GM19468 (cell line): ENCODE results near the gene OR5V1.
"Not testable (repeated sequence)": the region's sequence is repeated elsewhere in the genome, so short reads cannot be mapped to it uniquely, and the experiment has no call there.

Source experiments
- ATAC-seq: cut with Tn5 transposase; IDR thresholded peaks from one replicate; pipeline ENCODE4 v1.9.1; 2021; ENCODE audit warnings: mild to moderate bottlenecking, moderate library complexity, moderate number of reproducible peaks; ENCODE audit not compliant: unreplicated experiment; ENCODE audit errors: extremely low read depth

OR5V1 gene

DNA sequence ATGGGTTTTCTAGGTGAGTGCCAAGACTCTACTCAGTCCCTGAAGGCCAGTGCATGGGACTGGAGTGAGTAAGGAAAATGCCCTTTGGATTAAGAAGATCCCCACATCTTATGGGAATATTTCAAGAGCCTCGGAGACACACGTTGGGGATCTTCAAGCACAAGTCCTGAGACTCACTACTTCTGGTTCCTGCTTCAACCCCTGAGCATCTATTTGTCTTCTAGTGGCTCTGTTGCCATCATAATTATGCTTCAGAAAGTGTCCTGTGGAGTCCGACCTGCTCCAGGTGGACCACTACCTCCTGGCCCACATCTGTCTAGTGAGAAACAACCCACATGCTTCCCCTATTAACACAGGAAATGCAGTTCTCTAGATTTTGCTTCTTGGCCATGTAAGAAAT is at the start of gene OR5V1:
Gene OR5V1, minus strand, starts transcription at position 101 of the 400 bp plus-strand sequence. CDS start 12,670 bp downstream, outside the sequence.
- no peak for ATAC-seq

DNA sequence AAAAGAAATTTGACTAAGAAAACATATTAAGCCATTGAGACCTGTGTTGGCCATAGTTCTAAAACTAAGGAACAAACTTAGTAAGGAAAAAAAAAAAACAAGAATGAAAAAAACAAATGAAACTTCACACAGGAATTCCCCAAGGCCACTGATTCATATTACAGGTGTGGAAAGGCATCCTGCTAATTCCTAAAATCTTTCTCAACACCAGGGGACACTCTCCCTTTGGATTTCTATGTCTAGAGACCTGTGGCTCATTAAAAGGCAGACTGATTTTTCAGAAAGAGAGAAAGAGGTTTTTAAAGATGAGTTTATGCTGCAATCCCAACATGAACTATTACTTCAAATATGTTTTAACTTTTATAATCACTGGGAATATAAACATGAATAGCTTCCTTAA is 45.9 kb upstream of the OR5V1 start, which contains the start of gene OR12D1:
Gene OR12D1, plus strand, starts transcription at position 341 of the 400 bp plus-strand sequence.
- no peak for ATAC-seq

DNA sequence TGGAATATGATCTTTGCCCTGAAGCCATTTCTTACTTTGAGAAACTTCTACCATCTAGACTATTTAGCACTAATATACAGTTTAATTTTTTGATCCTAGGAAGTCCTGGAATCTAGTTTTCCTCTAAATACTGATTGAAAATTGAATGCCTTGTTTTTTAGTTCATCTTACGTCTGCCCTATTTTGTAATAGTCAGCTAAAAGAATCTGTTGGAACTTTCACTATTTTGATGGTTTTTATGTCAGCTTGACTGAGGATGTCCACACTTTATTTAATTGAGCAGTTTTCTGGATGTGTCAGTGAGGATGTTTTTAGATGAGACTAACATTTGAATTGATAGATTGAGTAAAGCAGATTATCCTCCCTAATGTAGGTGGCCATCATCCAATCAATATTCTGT is 35.1 kb upstream of the OR5V1 start:
- no peak for ATAC-seq

DNA sequence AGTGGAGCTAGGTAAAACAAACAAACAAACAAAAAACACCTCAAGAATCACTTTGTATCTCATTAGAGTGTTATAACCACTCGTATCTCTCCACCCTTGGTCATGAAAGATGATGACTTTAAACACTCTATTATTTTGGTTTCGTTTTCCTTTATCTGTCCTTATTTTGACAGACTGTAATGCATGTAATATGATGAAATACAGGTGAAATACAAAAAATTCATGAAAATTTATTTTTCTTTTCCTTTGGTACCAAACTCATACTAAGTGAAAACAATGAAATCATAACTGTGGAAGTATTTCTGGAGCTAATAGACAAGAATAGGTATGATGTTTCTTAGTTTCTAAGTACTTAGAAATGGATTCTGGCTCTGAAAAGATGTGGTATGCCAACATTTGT is 30.9 kb upstream of the OR5V1 start:
- no peak for ATAC-seq

DNA sequence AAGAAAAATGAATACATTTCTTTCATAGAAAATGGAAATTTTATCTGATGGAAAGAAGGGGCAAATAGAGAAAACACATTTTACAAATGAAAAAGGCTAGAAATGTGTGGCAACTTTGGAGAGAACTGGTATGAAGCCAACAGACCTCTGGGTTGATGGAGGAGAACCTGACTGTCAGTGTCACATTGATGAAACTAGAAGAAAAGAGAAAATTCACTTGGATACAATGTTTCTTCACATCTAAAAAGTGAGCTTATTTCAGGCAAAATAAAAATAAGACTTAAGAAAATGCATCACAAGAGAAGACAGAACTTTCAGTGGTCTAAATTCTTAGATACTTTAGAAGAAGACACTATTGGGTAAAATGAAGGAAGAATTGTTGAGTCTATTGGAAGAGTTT is 26.7 kb upstream of the OR5V1 start, which contains the start of gene OR12D2:
Gene OR12D2, plus strand, starts transcription at position 301 of the 400 bp plus-strand sequence. CDS start 1,069 bp downstream, outside the sequence.
- no peak for ATAC-seq

DNA sequence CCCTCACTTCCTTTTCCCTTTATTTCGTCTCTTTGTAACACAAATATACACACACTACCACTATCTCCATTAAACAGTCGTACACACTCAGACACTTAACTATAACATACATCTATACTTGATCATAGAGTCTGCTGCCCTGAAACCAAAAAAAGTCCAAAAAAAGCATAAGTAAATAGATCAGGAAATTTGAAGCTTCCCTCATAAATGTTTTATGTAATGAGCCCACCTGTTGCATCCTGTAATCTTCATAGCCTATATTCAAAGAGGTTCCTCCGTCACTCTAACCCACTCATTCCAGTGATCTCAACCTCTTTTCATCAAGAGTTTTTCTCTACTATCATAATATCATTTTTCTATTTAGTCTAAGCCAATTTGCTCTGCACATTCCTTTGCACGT is 19.9 kb upstream of the OR5V1 start:
- no peak for ATAC-seq

DNA sequence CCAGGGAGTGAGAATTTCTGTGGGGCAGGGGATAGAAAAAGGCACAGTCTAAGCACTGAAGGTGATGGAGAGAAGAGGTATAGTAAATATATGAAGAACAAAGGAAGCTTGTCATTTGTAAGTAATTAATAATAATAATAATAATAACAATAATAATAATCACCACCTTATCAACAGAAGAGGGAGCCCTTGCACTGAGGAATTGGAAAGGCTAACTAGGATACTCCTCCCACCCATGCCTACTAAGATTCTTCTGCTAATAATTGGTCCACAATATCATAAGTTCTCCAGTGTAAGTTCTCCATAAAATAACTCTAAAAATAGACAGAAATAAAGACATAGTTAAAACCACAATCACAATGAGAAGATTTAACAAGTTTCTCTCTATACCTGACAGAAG is 7.3 kb upstream of the OR5V1 start:
- no peak for ATAC-seq

DNA sequence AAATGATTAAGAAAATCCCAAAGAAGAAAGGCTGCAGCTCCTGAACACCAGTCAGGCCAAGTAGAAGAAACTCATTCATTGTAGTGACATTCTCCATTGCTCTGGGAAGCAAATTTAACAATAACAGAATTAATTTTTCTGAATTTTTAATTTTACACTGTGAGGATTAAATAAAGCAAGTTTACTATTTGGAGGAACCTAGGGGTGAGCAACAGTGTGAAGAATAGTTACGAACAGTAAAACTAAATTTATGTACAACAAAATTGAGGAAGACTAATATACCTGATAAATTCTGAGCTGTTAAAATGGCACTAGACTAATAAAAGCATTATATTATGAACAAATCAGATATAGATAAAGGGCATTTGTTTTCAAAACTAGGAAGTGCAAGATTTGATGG is 6.5 kb upstream of the OR5V1 start, which contains the start of gene OR12D3:
Gene OR12D3, minus strand, starts transcription at position 101 of the 400 bp plus-strand sequence. Its CDS starts 4 bp downstream, at position 97.
- ATAC-seq, result no peak

DNA sequence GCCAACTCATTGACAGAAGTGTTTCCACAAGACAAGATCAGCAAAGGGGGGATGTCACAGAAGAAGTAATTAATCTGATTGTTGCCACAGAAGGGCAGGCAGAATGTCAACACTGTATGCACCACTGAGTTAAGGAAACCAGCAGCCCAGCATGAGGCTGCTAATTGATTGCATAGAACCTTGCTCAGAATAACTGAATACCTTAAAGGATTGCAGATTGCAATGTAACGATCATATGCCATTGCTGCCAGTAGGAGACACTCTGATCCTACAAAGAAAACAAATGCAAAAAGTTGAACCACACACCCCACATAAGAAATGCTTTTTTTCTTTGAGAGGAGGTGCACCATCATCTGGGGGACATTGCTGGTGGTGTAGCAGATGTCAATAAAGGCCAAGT is 13.1 kb downstream of the OR5V1 start:
- ATAC-seq, result no peak

DNA sequence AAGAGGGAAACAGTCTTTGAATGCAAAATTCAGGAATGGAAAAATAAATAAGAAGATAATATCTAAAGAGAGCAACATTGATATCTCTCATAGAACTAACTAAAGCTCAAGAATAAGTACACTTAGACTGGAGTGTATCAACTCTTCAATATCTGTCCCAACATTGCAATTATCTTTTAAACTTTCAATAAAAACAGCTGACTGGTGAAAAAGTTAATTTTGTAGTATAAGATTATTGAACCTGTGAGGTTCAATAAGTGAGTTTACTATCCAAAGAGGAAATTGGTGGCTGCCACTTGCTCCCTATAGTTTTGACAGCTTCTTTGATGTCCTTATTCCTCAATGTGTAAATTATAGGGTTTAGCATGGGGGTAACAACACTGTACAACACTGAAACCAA is 13.7 kb downstream of the OR5V1 start:
- ATAC-seq, result no peak

DNA sequence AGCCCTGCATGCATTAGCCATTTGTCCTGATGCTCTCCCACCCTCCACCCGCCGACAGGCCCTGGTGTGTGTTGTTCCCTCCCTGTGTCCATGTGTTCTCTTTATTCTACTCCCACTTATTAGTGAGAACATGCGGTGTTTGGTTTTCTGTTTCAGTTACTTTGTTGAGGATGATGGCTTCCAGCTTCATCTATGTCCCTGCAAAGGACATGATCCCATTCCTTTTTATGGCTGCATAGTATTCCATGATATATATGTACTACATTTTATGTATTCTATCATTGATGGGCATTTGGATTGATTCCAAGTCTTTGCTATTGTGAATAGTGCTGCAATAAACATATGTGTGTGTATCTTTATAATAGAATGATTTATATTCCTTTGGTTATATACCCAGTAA is 19.3 kb downstream of the OR5V1 start:
- not testable (repeated sequence) for ATAC-seq

DNA sequence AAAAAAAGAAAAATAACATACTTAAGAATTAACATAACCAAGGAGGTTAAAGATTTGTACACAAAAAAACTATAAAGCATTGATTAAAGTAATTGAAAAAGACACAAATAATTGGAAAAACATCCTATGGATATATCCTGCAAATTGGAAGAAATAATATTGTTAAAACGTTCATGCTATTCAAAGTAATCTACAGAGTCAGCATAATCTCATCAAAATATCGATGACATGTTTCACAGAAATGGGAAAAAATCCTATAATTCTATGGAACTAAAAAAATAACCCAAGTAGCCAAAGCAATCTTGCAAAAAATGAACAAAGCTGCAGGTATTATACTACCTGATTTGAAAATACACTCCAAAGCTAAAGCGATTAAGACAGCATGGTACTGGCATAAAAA is 23.3 kb downstream of the OR5V1 start:
- ATAC-seq, result no peak

DNA sequence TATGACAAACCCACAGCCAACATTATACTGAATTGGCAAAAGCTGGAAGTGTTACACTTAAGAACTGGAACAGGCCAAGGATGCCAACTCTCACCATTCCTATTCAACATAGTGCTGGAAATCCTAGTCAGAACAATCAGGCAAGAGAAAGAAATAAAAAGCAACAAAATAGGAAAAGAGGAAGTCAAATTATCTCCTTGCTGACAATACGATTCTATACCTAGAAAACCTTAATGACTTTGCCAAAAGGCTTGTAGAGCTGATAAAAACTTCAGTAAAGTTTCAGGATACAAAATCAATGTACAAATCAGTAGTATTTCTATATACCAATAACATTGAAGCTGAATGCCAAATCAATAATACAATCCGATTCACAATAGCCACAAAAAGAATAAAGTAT is 32.4 kb downstream of the OR5V1 start:
- ATAC-seq, result no peak

DNA sequence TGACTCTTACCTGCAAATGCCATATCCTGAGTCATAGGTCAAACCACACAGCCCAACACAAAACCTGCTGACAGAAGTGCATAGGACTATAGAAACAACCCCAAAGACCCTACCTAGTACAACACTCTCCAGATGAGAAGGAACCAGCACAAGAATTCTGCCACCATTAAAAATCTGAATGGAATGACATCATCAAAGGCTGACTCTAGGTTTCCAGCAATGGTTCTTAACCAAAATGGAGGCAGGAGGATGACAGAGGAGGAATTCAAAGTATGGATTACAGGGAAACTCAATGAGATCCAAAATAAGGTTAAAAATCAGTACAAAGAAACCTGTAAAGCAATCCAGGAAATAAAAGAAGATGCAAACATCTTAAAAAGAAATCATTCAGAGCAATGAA is 36.0 kb downstream of the OR5V1 start:
- ATAC-seq, result no peak

DNA sequence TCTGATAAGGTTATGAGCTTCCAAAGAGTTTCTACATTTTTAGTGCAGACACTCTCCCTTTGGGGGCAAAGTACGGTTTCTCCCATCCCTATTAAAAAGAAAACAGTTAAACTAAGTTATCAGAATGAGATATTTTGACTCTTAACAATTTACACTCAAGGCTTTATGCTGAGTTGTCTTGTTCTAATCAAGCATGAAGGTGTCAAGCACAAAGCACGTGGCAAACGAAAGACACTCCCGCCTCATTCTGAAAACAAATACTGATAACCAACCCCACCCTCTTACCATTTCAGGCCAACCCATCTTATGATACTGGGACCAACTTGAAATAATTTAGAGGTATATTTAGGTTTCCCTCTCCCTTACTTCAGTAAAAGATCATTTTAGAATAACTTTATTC is 42.9 kb downstream of the OR5V1 start:
- no peak for ATAC-seq

DNA sequence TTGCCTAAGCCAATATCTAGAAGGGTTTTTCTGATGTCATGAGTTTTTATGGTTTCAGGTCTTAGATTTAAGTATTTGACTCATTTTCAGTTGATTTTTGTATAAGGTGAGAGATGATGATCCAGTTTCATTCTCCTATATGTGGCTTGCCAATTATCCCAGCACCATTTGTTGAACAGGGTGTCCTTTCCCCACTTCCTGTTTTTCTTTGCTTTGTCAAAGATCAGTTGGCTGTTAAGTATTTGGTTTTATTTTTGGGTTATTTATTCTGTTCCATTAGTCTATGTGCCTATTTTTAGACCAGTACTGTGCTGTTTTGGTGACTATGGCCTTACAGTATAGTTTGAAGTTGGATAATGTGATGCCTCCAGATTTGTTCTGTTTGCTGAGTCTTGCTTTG is 45.3 kb downstream of the OR5V1 start:
- not testable (repeated sequence) for ATAC-seq

DNA sequence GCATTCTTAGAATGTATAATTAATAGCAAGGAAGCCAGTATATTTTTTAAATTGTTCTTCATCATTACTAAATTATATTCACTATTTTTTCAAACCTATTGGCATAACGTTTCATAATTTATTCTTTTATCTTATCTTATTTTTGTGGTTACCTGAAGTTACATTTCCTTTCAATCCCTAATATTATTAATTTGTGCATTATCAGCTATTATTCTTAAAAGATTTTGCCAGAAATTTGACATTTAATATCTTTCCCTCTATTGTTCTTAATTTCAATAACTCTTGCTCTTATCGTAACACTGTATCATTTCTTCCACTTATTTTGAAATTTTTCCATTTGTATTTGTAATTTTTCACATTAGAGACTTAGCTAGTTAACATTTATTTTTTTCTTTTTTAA is 48.7 kb downstream of the OR5V1 start:
- ATAC-seq, result no peak
